CD14-positive monocyte (primary cell): ENCODE data around the gene PCDHB1. TPM values are rescaled to one million over a fixed set of nuclear protein-coding genes. Genes with fewer than 3 reads are reported as not detected.

Experiments
- DNase-seq, 3 donors: peaks; one replicate each; pipeline ENCODE4 v3.0.0-alpha.2; 2011 to 2022
- H2AFZ ChIP-seq: 2 replicates; pipeline ENCODE4 v1.6.0; 2012; ENCODE audit warnings: mild to moderate bottlenecking, low read depth, low read length, inconsistent platforms; ENCODE audit not compliant: insufficient read depth, poor library complexity, severe bottlenecking
- H3K27ac ChIP-seq, 2 donors: 1 replicate in 1 of 2; 2 replicates in 1 of 2; pipeline ENCODE4 v1.5.1; 2012 to 2013; ENCODE audit warnings: low read length in 2 of 2, control low read depth in 1 of 2, inconsistent platforms in 1 of 2, low read depth in 1 of 2, mild to moderate bottlenecking in 1 of 2
- H3K27me3 ChIP-seq, 2 donors: one replicate each; pipeline versions ENCODE4 v1.6.0 to v1.6.1; 2011 to 2013; ENCODE audit warnings: low read length in 2 of 2; ENCODE audit not compliant: control insufficient read depth in 2 of 2, insufficient read depth in 2 of 2
- H3K36me3 ChIP-seq, 2 donors: replicated peaks in 1 of 2; 1 replicate in 1 of 2; 2 replicates in 1 of 2; pipeline versions ENCODE4 v1.5.1 to v1.6.1; 2012 to 2013; ENCODE audit warnings: low read length in 2 of 2, control low read depth in 1 of 2, inconsistent platforms in 1 of 2, mild to moderate bottlenecking in 1 of 2; ENCODE audit not compliant: insufficient read depth in 2 of 2, control insufficient read depth in 1 of 2
- H3K4me1 ChIP-seq, 2 donors: 1 replicate in 1 of 2; 2 replicates in 1 of 2; pipeline versions ENCODE4 v1.5.1 to v1.6.1; 2012 to 2013; ENCODE audit warnings: low read length in 2 of 2, control low read depth in 1 of 2, inconsistent platforms in 1 of 2, mild to moderate bottlenecking in 1 of 2, moderate library complexity in 1 of 2; ENCODE audit not compliant: insufficient read depth in 2 of 2, control insufficient read depth in 1 of 2
- H3K4me2 ChIP-seq: replicated peaks from 2 replicates; pipeline ENCODE3; 2012; ENCODE audit warnings: low read length, moderate library complexity, mild to moderate bottlenecking; ENCODE audit not compliant: poor library complexity, severe bottlenecking; ENCODE audit errors: extremely low read depth
- H3K4me3 ChIP-seq, 3 experiments: fragments of 200-600 bp in 1 of 3; sonication (generic) in 1 of 3; replicated peaks in 1 of 3; 1 replicate in 2 of 3; 2 replicates in 1 of 3; pipeline ENCODE4 v1.5.1; 2011 to 2013; ENCODE audit warnings: low read length in 3 of 3, mild to moderate bottlenecking in 3 of 3, control low read depth in 2 of 3, low read depth in 2 of 3, inconsistent platforms in 1 of 3, moderate library complexity in 1 of 3
- H3K79me2 ChIP-seq: 2 replicates; pipeline ENCODE4 v1.6.0; 2012; ENCODE audit warnings: mild to moderate bottlenecking, control low read depth, inconsistent platforms, low read length, moderate library complexity; ENCODE audit not compliant: insufficient read depth
- H3K9ac ChIP-seq: 2 replicates; pipeline ENCODE4 v1.6.0; 2017; ENCODE audit warnings: low read length, mild to moderate bottlenecking; ENCODE audit not compliant: insufficient read depth, poor library complexity, severe bottlenecking
- H3K9me3 ChIP-seq, 2 donors: replicated peaks in 1 of 2; 1 replicate in 1 of 2; 2 replicates in 1 of 2; pipeline versions ENCODE4 v1.5.1 to v1.6.1; 2012 to 2013; ENCODE audit warnings: low read length in 2 of 2, control low read depth in 1 of 2; ENCODE audit not compliant: control insufficient read depth in 1 of 2, insufficient read depth in 1 of 2
- H4K20me1 ChIP-seq: 2 replicates; pipeline ENCODE4 v1.6.0; 2012; ENCODE audit warnings: mild to moderate bottlenecking, low read length, control low read depth, moderate library complexity; ENCODE audit not compliant: insufficient read depth
- H3K27ac Mint-ChIP-seq, 7 donors: one replicate each; pipeline ENCODE4 v1.8.0; 2020; ENCODE audit warnings: mild to moderate bottlenecking in 7 of 7, mixed read lengths in 7 of 7, moderate library complexity in 6 of 7, inconsistent platforms in 2 of 7
- H3K27me3 Mint-ChIP-seq, 3 donors: one replicate each; pipeline ENCODE4 v1.8.0; 2021 to 2022; ENCODE audit warnings: low read depth in 3 of 3, mild to moderate bottlenecking in 3 of 3, mixed read lengths in 3 of 3, moderate library complexity in 3 of 3, inconsistent platforms in 1 of 3
- H3K36me3 Mint-ChIP-seq, 2 donors: one replicate each; pipeline ENCODE4 v1.8.0; 2020; ENCODE audit warnings: mixed read lengths in 2 of 2, inconsistent platforms in 1 of 2, mild to moderate bottlenecking in 1 of 2
- H3K4me1 Mint-ChIP-seq: one replicate; pipeline ENCODE4 v1.8.0; 2020; ENCODE audit warnings: mild to moderate bottlenecking, mixed read lengths
- H3K4me3 Mint-ChIP-seq, 2 donors: one replicate each; pipeline ENCODE4 v1.8.0; 2020; ENCODE audit warnings: mild to moderate bottlenecking in 2 of 2, mixed read lengths in 2 of 2, moderate library complexity in 1 of 2
- H3K9me3 Mint-ChIP-seq, 7 donors: one replicate each; pipeline ENCODE4 v1.8.0; 2020 to 2022; ENCODE audit warnings: mixed read lengths in 7 of 7, mild to moderate bottlenecking in 6 of 7, moderate library complexity in 6 of 7, inconsistent platforms in 2 of 7
- WGBS: methylation state at CpG from one replicate; pipeline ENCODE4 v1.1.5; 2013; ENCODE audit warnings: missing lambda C conversion rate; ENCODE audit not compliant: insufficient coverage; 5-methylcytosine and 5-hydroxymethylcytosine counted together
- intact Hi-C, 2 donors: fragments of 100-400 bp; cut with micrococcal nuclease; formaldehyde crosslinking; loops; one replicate each; pipeline versions ENCODE4 v1.15.0 to v1.15.1; 2023
- polyA plus RNA-seq, 3 donors: library from polyadenylated mRNA; depleted of rRNA in 1 of 3; unstranded in 2 of 3; stranded (reverse) in 1 of 3; fragments of 300-500 nt in 2 of 3; fragments of >200 nt in 1 of 3; fragmentation: Illumina TruSeq in 2 of 3; gene quantifications; 1 replicate in 2 of 3; 2 replicates in 1 of 3; pipeline ENCODE4 v1.2.3, GENCODE V29; 2012 to 2021
- TF ChIP-seq, protein P1 (sequence below): fragments of 200-600 bp; IDR thresholded peaks from one replicate; pipeline ENCODE4 v1.8.0; 2022; ENCODE audit warnings: antibody characterized with exemption, mild to moderate bottlenecking

Gene PCDHB1
- polyA plus RNA-seq, 3 donors = not detected

GRCh38 chr5:141039061-141039460 lies 12.1 kb upstream of the PCDHB1 start:
- no peak for DNase-seq
- Histone ChIP-seq H3K4me2 (no peak overlapping the region), H3K4me3 (no peak overlapping the region), H3K36me3 (no peaks in the 10 kb centered on the region), H4K20me1 (no peaks in the 10 kb centered on the region), H3K27ac (no peak overlapping the region), H3K79me2 (no peaks in the 10 kb centered on the region), H2AFZ (no peak overlapping the region), H3K9me3 (peaks cover 7 to 13% of the 10 kb centered on the region in 2 donors), H3K4me1 (no peaks in the 10 kb centered on the region), H3K27me3 (no peaks in the 10 kb centered on the region), H3K9ac (no peak overlapping the region)
- Mint-ChIP-seq H3K4me3 (no peak overlapping the region), H3K9me3 (peaks cover 0 to 1% (median 0%) of the 10 kb centered on the region in 7 donors), H3K4me1 (no peaks in the 10 kb centered on the region), H3K27me3 (no peaks in the 10 kb centered on the region), H3K27ac (no peak overlapping the region), H3K36me3 (no peaks in the 10 kb centered on the region)
- intact Hi-C loops = no loop called here
- TF ChIP-seq, protein P1, sequence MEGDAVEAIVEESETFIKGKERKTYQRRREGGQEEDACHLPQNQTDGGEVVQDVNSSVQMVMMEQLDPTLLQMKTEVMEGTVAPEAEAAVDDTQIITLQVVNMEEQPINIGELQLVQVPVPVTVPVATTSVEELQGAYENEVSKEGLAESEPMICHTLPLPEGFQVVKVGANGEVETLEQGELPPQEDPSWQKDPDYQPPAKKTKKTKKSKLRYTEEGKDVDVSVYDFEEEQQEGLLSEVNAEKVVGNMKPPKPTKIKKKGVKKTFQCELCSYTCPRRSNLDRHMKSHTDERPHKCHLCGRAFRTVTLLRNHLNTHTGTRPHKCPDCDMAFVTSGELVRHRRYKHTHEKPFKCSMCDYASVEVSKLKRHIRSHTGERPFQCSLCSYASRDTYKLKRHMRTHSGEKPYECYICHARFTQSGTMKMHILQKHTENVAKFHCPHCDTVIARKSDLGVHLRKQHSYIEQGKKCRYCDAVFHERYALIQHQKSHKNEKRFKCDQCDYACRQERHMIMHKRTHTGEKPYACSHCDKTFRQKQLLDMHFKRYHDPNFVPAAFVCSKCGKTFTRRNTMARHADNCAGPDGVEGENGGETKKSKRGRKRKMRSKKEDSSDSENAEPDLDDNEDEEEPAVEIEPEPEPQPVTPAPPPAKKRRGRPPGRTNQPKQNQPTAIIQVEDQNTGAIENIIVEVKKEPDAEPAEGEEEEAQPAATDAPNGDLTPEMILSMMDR = no peak

- H3K79me2 ChIP-seq = no peaks in the 10 kb centered on the region
- H3K36me3 ChIP-seq = no peaks in the 10 kb centered on the region
- DNase-seq = no peak
- H3K4me2 ChIP-seq = no peak overlapping the region
- H3K27ac Mint-ChIP-seq = no peak overlapping the region
- H3K9ac ChIP-seq = no peak overlapping the region
- H3K4me1 ChIP-seq = no peaks in the 10 kb centered on the region
- H3K4me3 ChIP-seq = no peak overlapping the region
- TF ChIP-seq, protein P1 = no peak
- no peaks in the 10 kb centered on the region for H3K4me1 Mint-ChIP-seq
- no peaks in the 10 kb centered on the region for H3K36me3 Mint-ChIP-seq
- H4K20me1 ChIP-seq = no peaks in the 10 kb centered on the region
- no peak overlapping the region for H2AFZ ChIP-seq
- WGBS = 100% methylated on average over 1 of the region's 3 CpGs
- H3K27me3 Mint-ChIP-seq = no peaks in the 10 kb centered on the region
- H3K4me3 Mint-ChIP-seq = no peak overlapping the region
- no peaks in the 10 kb centered on the region for H3K27me3 ChIP-seq
- H3K9me3 Mint-ChIP-seq = peaks cover 0 to 1% (median 0%) of the 10 kb centered on the region in 7 donors
- H3K9me3 ChIP-seq = peaks cover 7 to 13% of the 10 kb centered on the region in 2 donors
- H3K27ac ChIP-seq = no peak overlapping the region
- intact Hi-C loops = no loop called here
These were observed 11.7 kb upstream of the PCDHB1 start for GRCh38 chr5:141039517-141039916.
